ENCODE measurements around the gene FXYD2. TPM values are rescaled to one million over a fixed set of nuclear protein-coding genes. Genes with fewer than 3 reads are reported as not detected.

Gene FXYD2
- polyA plus RNA-seq, 1 donor = 316 TPM

DNA sequence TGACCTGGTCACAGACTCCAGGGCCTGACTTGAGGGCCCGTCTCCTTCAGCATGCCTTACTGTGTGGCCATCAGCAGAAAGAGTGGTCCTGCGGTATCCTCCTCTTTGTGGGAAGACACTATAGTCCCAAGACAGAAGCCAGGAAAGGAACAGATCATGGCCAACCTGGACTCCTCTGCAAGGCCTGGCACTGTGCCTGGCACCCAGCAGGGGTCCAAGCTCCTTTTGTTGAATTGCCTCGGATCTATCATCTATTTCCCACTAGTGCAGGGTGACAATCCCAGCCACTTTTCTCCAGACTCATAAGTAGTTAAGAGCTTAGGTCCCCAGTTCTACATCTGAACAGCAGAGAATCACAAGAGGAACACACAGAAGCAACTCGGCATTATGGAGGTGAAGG lies 54.5 kb downstream of the FXYD2 start:
- DNase-seq = no peak

Other genes with a start within 250 kb of the FXYD2 start
- 2.8 TPM for gene DSCAML1, start 27.5 kb downstream of the FXYD2 start, polyA plus RNA-seq (ENCODE audit: insufficient read length)
- gene FXYD6, start 51.9 kb upstream of the FXYD2 start, polyA plus RNA-seq (ENCODE audit: insufficient read length) = 114 TPM
- gene TMPRSS13, start 104.7 kb upstream of the FXYD2 start, polyA plus RNA-seq (ENCODE audit: insufficient read length) = 0.58 TPM
- 2.1 TPM for gene IL10RA, start 161.7 kb upstream of the FXYD2 start, polyA plus RNA-seq (ENCODE audit: insufficient read length)